Measurements from ENCODE around the gene SIDT1. TPM values are rescaled to one million over a fixed set of nuclear protein-coding genes. Genes with fewer than 3 reads are reported as not detected.

Gene SIDT1
- total RNA-seq, 1 experiment from 2014 or later, result not detected

GRCh38 chr3:113560271-113560670 lies 27.9 kb downstream of the SIDT1 start:
- no peak overlapping the region for H3K23ac ChIP-seq (ENCODE audit: insufficient read length, low read depth, low read length)
- H3K79me1 ChIP-seq (ENCODE audit: insufficient read depth, low read depth, low read length, poor library complexity, severe bottlenecking), result no peaks in the 10 kb centered on the region
- H3K79me2 ChIP-seq (ENCODE audit: insufficient read depth, low read length), result no peaks in the 10 kb centered on the region
- WGBS (ENCODE audit: extremely low coverage, insufficient read length, low lambda C conversion rate), result no CpG with 5 or more reads among the region's 6 CpGs
- no peak overlapping the region for H2BK15ac ChIP-seq (ENCODE audit: low read depth, low read length)
- H4K20me1 ChIP-seq (ENCODE audit: control insufficient read depth, insufficient read depth, insufficient read length), result no peaks in the 10 kb centered on the region
- no peaks in the 10 kb centered on the region for H3K23me2 ChIP-seq (ENCODE audit: insufficient read length, low read depth, low read length, poor library complexity, severe bottlenecking)
- H3K56ac ChIP-seq (ENCODE audit: insufficient read length, low read depth, low read length), result no peak overlapping the region
- H4K5ac ChIP-seq (ENCODE audit: insufficient read length, low read depth, low read length), result no peak overlapping the region
- H3K9me3 Mint-ChIP-seq, result no peaks in the 10 kb centered on the region
- H2AK5ac ChIP-seq (ENCODE audit: insufficient read length, low read length), result no peak overlapping the region
- H3K4me2 ChIP-seq (ENCODE audit: insufficient read depth, insufficient read length, low read length), result no peak overlapping the region
- no peak overlapping the region for H3K27ac ChIP-seq (ENCODE audit: insufficient read length, low read depth, low read length)
- H2BK5ac ChIP-seq (ENCODE audit: insufficient read length, low read length), result no peak overlapping the region
- no peak overlapping the region for H3K14ac ChIP-seq (ENCODE audit: insufficient read depth, low read length)
- H3T11ph ChIP-seq (ENCODE audit: low read length), result no peak overlapping the region
- no peaks in the 10 kb centered on the region for H3K27me3 Mint-ChIP-seq (ENCODE audit: low read depth)
- no peak overlapping the region for H4K8ac ChIP-seq (replicated peaks; ENCODE audit: insufficient read length, low read depth, low read length)
- H2BK120ac ChIP-seq (ENCODE audit: low read depth, low read length, poor library complexity, severe bottlenecking), result no peak overlapping the region
- DNase-seq, result no peak
- TF ChIP-seq CTCF (conservative IDR thresholded peaks at IDR 0.05), result no peak
- H2BK20ac ChIP-seq (ENCODE audit: low read depth, low read length, poor library complexity, severe bottlenecking), result no peak overlapping the region
- H3K9me3 ChIP-seq (ENCODE audit: control insufficient read depth, low read depth, low read length), result no peaks in the 10 kb centered on the region
- H3K4me3 Mint-ChIP-seq, result no peak overlapping the region; a peak in 1 of 5 replicates
- no peak overlapping the region for H4K91ac ChIP-seq (ENCODE audit: insufficient read length, low read depth, low read length)
- H3K4me1 ChIP-seq (ENCODE audit: insufficient read depth, low read length), result no peaks in the 10 kb centered on the region
- H3K4me1 Mint-ChIP-seq, result peaks cover 0 to 2% of the 10 kb centered on the region in 2 experiments; a peak in 1 of 4 replicates
- no peak overlapping the region for H2BK12ac ChIP-seq (ENCODE audit: insufficient read length, low read depth, low read length)
- no peak overlapping the region for H3K27ac Mint-ChIP-seq
- no peak overlapping the region for H3K18ac ChIP-seq (ENCODE audit: insufficient read length, low read depth, low read length)
- no peaks in the 10 kb centered on the region for H3K27me3 ChIP-seq (ENCODE audit: insufficient read depth, low read length)
- H2AFZ ChIP-seq (ENCODE audit: low read length), result no peak overlapping the region
- no peak overlapping the region for H3K9ac ChIP-seq (ENCODE audit: extremely low read depth, insufficient read length, low read length)
- H3K36me3 Mint-ChIP-seq (ENCODE audit: insufficient read depth in 1 of 3, low read depth in 3 of 3), result no peaks in the 10 kb centered on the region
- no peak overlapping the region for H3K4ac ChIP-seq (ENCODE audit: low read depth, low read length)

Measured in H9 (cell line).